ENCODE data around the gene PICK1.

PICK1 gene

GRCh38 chr22:38079804-38080203, 22.6 kb downstream of the PICK1 start:
- Histone ChIP-seq H3K27me3 (ENCODE audit: control insufficient read depth, insufficient read depth, low read length) (no peaks in the 10 kb centered on the region), H3K9me3 (ENCODE audit: control insufficient read depth, low read length) (no peaks in the 10 kb centered on the region), H2AFZ (no peak overlapping the region), H3K4me1 (no peaks in the 10 kb centered on the region), H3K4me3 (ENCODE audit: low read depth, low read length) (no peak overlapping the region), H3K79me2 (no peaks in the 10 kb centered on the region), H3K9ac (no peak overlapping the region), H3K36me3 (ENCODE audit: control insufficient read depth, insufficient read depth, low read length) (no peaks in the 10 kb centered on the region), H3K27ac (no peak overlapping the region), H3K4me2 (ENCODE audit: low read length) (no peak overlapping the region)
- TF ChIP-seq, protein P1, sequence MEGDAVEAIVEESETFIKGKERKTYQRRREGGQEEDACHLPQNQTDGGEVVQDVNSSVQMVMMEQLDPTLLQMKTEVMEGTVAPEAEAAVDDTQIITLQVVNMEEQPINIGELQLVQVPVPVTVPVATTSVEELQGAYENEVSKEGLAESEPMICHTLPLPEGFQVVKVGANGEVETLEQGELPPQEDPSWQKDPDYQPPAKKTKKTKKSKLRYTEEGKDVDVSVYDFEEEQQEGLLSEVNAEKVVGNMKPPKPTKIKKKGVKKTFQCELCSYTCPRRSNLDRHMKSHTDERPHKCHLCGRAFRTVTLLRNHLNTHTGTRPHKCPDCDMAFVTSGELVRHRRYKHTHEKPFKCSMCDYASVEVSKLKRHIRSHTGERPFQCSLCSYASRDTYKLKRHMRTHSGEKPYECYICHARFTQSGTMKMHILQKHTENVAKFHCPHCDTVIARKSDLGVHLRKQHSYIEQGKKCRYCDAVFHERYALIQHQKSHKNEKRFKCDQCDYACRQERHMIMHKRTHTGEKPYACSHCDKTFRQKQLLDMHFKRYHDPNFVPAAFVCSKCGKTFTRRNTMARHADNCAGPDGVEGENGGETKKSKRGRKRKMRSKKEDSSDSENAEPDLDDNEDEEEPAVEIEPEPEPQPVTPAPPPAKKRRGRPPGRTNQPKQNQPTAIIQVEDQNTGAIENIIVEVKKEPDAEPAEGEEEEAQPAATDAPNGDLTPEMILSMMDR (IDR thresholded peaks at IDR 0.05), result no peak

DNA sequence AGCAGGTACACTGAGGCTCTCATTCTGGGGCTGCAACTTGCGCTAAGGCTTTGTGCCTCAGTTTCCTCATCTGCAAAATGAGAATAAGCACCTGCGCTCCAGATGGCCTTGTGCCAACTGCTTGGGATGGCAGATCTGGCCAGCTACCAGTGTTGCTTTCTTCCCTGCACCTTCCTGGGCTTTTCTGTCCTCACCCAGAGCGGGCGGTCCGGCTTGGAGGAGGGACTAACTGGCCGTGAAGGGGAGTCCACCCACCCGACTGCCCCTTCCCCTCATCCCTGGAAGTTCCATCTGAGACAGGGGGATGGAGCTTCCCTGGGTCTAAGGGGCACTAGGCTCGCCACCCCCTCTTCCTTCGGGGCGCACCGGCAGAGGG, 23.3 kb downstream of the PICK1 start:
- Histone ChIP-seq H3K36me3 (ENCODE audit: control insufficient read depth, insufficient read depth, low read length) (no peaks in the 10 kb centered on the region), H3K9me3 (ENCODE audit: control insufficient read depth, low read length) (no peaks in the 10 kb centered on the region), H3K27ac (no peak overlapping the region), H3K79me2 (no peaks in the 10 kb centered on the region), H3K27me3 (ENCODE audit: control insufficient read depth, insufficient read depth, low read length) (no peaks in the 10 kb centered on the region), H2AFZ (no peak overlapping the region), H3K4me2 (ENCODE audit: low read length) (peak overlapping the region; percentile 63), H3K9ac (no peak overlapping the region), H3K4me3 (ENCODE audit: low read depth, low read length) (no peak overlapping the region), H3K4me1 (no peaks in the 10 kb centered on the region)
- TF ChIP-seq, protein P1 (IDR thresholded peaks at IDR 0.05), result no peak

- Histone ChIP-seq H3K9ac (no peak overlapping the region), H3K79me2 (no peaks in the 10 kb centered on the region), H3K36me3 (ENCODE audit: control insufficient read depth, insufficient read depth, low read length) (no peaks in the 10 kb centered on the region)
These were observed 23.8 kb downstream of the PICK1 start for GRCh38 chr22:38080850-38081635.

DNA sequence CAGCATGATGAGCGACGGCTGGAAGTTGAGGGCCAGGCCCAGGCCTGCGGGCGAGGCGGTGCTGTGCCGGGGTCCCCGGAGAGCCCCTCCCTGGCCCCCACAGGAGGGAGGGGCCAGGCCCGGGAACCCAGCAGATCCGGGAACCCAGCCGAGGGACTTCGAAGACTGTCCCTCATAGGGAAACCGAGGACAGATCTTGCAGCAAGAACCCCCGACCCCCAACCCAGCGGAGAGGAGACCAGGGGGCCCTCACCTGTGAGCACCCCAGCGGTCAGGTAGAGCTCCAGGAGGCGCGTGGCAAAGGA, 24.4 kb downstream of the PICK1 start:
- TF ChIP-seq, protein P1 (IDR thresholded peaks at IDR 0.05), result no peak
- peak overlapping the region; percentile 39 for H3K4me3 ChIP-seq (ENCODE audit: low read depth, low read length)
- no peaks in the 10 kb centered on the region for H3K27me3 ChIP-seq (ENCODE audit: control insufficient read depth, insufficient read depth, low read length)
- H3K9ac ChIP-seq, result no peak overlapping the region
- no peaks in the 10 kb centered on the region for H3K36me3 ChIP-seq (ENCODE audit: control insufficient read depth, insufficient read depth, low read length)
- H3K4me1 ChIP-seq, result no peaks in the 10 kb centered on the region
- H3K4me2 ChIP-seq (ENCODE audit: low read length), result peak overlapping the region; percentile 71
- H3K9me3 ChIP-seq (ENCODE audit: control insufficient read depth, low read length), result no peaks in the 10 kb centered on the region
- H3K27ac ChIP-seq, result no peak overlapping the region
- H2AFZ ChIP-seq, result peak overlapping the region; percentile 25
- H3K79me2 ChIP-seq, result no peaks in the 10 kb centered on the region

More at GRCh38 chr22:38080850-38081635, 23.8 kb downstream of the PICK1 start:
- H3K4me3 ChIP-seq (ENCODE audit: low read depth, low read length), result peak overlapping the region; percentile 39
- no peak overlapping the region for H3K27ac ChIP-seq
- no peaks in the 10 kb centered on the region for H3K9me3 ChIP-seq (ENCODE audit: control insufficient read depth, low read length)
- no peaks in the 10 kb centered on the region for H3K4me1 ChIP-seq
- TF ChIP-seq, protein P1 (IDR thresholded peaks at IDR 0.05), result no peak
- H3K27me3 ChIP-seq (ENCODE audit: control insufficient read depth, insufficient read depth, low read length), result no peaks in the 10 kb centered on the region
- peak overlapping the region; percentile 71 for H3K4me2 ChIP-seq (ENCODE audit: low read length)
- peak overlapping the region; percentile 58 for H2AFZ ChIP-seq
